ENCODE measurements around the gene DLD. TPM values are rescaled to one million over a fixed set of nuclear protein-coding genes. Genes with fewer than 3 reads are reported as not detected.

The DLD gene
- total and polyA plus RNA-seq, 2 of the 13 experiments (the other 11 are each of a cell fraction or from before 2014, with no cell fraction given) = 56.8 to 95.2 TPM

GRCh38 chr7:107948645-107949442 lies 57.9 kb downstream of the DLD start (continued):
- TF ChIP-seq HBP1 (CRISPR knock-in tag; IDR thresholded peaks at IDR 0.05; ENCODE audit: low read depth) (no peak), ZNF549 (CRISPR knock-in tag; IDR thresholded peaks at IDR 0.05) (no peak), EP300 (IDR thresholded peaks at IDR 0.05; ENCODE audit: low read depth in 2 of 2, low read length in 2 of 2) (peak in 1 of 2 experiments; percentile 71; a peak in 1 of 4 replicates), EP300 (CRISPR knock-in tag; IDR thresholded peaks at IDR 0.05; ENCODE audit: borderline replicate concordance) (0 out of 2 replicates have a peak, but pooled peaks have one; percentile 54), GTF2F1 (IDR thresholded peaks at IDR 0.05; ENCODE audit: low read length) (no peak), ZNF142 (CRISPR knock-in tag; IDR thresholded peaks at IDR 0.05) (no peak), SMAD9 (CRISPR knock-in tag; IDR thresholded peaks at IDR 0.05) (no peak), SRSF4 (IDR thresholded peaks at IDR 0.05; ENCODE audit: low read depth, low read length, poor library complexity, severe bottlenecking) (no peak), PLSCR1 (CRISPR knock-in tag; IDR thresholded peaks at IDR 0.05; ENCODE audit: borderline replicate concordance) (no peak), ZNF652 (CRISPR knock-in tag; IDR thresholded peaks at IDR 0.05; ENCODE audit: borderline replicate concordance, low read depth) (no peak), ATRX (CRISPR knock-in tag; IDR thresholded peaks at IDR 0.05; ENCODE audit: borderline replicate concordance) (no peak), ZNF224 (CRISPR knock-in tag; IDR thresholded peaks at IDR 0.05) (no peak), ZNF281 (CRISPR knock-in tag; IDR thresholded peaks at IDR 0.05; ENCODE audit: borderline replicate concordance) (no peak), NCOA2 (CRISPR knock-in tag; IDR thresholded peaks at IDR 0.05) (peak; percentile 85), RXRB (CRISPR knock-in tag; IDR thresholded peaks at IDR 0.05; ENCODE audit: borderline replicate concordance) (peak; percentile 57; the same call in 1 of the 2 replicates), ZNF878 (CRISPR knock-in tag; IDR thresholded peaks at IDR 0.05) (no peak), ZNF879 (CRISPR knock-in tag; IDR thresholded peaks at IDR 0.05) (no peak), ZNF138 (CRISPR knock-in tag; IDR thresholded peaks at IDR 0.05; ENCODE audit: low read depth) (no peak), NCOR1 (IDR thresholded peaks at IDR 0.05; ENCODE audit: borderline replicate concordance, low read length) (0 out of 2 replicates have a peak, but pooled peaks have one; percentile 52)

Data from HepG2 (cell line).